Raji (cell line): ENCODE data around the gene NR2F6.

Experiments
- POLR2A ChIP-seq: IDR thresholded peaks from 2 replicates; pipeline ENCODE4 v1.6.1; 2011; ENCODE audit warnings: low read depth, low read length, control low read depth; ENCODE audit not compliant: insufficient read depth

Gene NR2F6

DNA sequence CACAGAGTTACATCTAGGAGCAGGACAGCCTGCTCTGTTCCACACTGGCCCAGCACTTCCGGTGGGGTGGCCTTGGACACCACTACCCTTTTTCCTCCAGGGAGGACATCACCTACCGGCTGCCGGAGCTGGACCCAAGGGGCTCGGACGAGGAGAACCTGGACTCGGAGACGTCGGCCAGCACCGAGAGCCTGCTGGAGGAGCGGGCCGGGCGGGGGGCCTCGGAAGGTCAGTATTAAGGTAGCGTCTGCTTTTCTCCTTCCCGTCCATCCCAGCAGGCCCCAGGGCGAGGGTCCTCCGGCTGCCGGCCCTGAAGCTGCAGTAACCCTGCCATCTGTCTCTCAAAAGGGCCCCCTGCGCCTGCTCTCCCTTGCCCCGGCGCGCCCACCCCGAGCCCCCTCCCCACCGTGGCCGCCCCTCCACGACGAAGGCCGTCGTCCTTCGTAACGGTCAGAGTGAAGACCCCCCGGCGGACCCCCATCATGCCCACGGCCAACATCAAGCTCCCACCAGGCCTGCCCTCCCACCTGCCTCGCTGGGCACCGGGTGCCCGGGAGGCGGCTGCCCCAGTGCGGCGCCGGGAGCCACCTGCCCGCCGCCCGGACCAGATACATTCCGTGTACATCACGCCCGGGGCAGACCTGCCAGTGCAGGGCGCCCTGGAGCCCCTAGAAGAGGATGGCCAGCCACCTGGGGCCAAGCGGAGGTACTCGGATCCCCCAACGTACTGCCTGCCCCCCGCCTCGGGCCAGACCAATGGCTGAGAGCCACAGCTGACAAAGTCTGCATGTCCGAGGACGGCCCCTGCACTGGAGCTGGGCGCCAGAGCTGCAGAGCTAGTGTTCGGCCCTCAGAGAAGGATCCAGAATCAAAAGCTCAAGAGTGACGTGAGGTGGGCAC lies 33.9 kb downstream of the NR2F6 start:
- TF ChIP-seq POLR2A, result no peak

DNA sequence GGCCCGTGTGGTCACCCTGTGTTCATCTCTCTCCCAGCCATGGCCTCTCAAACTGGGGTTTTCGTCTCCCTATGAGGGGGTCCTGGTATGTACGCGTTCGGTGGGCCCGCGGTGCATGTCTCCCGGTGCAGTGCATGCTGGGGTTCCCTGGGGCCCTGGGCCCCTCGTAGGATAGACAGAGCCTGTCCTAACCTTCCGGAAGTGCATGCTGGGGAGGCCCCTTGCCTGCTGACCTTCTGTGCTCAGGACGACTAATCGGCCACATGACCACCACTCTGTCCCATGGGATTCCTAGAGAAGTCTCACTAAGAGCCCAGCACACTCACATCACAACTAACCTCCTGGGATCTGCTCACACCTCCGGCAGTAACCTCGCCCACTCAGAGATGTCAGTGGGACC lies 35.4 kb downstream of the NR2F6 start:
- no peak for TF ChIP-seq POLR2A

DNA sequence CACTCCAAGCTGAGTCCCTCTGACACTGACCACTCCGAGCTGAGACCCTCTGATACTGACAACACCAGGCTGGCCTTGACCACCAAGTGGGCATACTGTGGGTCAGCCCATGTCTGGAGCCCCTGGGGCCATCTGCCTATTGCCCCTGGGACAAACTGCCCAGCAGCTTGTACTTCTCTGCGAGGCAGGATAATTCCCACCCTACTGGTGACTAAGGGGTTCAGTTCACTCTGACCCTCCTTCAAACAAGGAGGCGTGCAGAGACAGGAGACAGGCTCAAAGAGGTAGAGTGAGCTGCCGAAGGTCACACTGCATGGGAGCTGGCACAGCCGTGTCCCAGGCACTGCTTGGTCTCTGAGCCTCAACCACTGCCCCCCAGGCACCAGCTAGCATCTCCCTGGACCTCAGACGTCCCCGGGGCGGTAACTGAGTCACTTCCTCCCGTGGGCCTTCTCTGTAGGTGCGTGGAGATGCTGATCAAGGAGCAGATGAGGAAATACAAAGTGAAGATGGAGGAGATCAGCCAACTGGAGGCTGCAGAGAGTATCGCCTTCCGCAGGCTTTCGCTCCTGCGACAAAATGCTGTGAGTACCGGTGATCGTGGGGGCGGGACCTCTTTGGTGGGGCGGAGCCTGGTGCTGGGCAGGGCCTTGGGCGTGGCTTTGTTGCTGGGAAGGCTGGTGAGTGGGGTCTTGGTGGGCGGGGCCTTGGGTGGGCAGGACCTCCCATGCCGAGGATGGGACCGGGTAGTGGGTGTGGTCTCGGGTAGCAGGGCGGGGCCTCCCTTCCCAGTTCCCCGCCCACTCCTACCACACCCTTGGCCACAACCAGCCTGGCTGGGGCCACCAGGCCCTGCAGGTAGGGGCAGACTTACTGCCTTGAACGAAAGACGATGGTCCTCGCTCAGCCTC lies 36.3 kb downstream of the NR2F6 start:
- no peak for TF ChIP-seq POLR2A

DNA sequence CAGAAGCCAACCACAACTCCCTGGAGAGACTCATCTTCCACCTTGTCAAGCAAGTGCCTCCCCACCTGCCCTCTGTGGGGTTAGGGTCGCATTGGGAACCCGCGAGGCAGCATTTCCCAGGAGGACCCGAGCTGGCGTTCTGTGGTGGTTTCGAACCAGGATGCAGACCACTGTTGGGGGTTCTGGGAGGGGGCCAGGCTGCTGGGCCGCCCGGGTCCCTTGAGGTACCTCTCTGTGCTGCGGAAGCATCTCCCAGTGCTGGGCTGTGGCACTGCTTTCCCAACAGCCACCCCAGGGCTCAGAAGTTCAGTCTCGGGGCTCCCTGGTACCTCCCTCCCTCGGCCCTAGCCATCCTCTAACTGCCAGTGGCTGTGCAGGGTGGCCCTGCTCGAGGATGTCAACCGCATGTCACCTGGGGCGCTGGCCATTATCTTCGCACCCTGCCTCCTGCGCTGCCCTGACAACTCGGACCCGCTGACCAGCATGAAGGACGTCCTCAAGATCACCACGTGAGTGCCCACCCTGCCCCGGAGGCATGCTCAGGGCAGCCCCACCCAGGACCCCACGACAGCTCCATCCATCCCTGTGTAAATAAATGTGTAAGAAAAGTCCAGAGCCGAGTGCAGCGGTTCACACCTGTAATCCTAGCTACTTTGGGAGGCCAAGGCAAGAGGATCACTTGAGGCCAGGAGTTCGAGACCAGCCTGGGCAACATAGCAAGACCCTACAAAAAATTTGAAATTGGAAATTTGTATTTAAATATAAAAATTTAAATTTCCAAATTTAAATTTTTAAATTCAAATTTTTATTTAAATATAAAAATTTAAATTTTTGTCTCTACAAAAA lies 38.8 kb downstream of the NR2F6 start:
- TF ChIP-seq POLR2A, result no peak

DNA sequence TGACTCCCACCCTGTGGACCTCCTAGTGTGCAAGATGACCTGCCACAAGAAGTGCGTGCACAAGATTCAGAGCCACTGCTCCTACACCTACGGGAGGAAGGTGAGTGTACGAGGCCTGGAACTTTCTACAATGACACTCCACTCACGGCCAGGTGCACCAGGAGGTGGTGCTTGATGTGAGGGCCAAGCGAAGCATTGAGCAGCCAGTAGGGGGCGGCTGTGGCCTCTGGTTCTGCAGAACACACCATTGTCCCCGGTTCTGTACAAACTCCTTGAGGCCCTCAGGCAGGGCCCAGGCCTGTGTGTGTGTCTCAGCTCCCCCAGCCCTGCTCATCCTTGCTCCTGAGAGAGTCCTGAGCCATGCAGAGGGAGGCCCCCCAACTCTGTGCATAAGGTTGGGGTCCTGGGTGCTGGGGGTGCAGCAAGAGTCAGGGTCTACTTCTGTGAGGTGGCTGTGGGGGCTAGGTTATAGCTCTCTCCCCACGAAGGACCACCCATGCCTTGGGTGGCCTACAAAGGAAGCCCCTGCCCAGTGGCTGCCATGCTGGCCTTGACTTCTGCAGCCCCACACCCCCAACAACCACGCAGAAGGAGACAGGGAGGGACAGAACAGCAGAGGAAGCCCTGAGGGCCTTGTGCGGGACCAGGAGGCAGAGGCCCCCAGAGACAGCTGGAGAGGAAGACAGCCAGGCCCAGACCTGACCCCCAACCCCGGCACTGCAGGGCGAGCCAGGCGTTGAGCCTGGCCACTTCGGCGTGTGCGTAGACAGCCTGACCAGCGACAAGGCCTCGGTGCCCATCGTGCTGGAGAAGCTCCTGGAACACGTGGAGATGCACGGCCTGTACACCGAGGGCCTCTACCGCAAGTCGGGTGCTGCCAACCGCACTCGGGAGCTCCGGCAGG lies 40.2 kb downstream of the NR2F6 start:
- TF ChIP-seq POLR2A, result no peak

DNA sequence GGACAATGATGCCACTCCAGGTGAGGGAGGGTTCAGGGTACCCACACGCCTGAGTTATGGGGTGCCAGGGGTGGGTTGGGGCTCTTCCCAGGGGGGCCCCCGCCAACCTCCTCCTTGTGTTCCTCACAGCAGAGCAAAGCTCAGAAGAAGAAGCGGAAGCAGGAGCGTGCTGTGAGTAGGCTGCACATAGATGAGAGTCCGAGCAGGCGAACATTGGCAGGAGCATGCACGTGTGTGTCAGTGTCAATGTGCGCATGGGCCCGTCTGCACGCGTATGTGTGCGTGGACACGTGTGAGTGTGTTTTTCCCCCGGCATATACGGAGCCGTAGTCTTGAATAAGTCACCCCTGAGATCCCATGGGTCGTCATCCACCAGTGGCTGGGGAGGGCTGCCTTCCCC lies 43.0 kb downstream of the NR2F6 start:
- TF ChIP-seq POLR2A, result no peak

DNA sequence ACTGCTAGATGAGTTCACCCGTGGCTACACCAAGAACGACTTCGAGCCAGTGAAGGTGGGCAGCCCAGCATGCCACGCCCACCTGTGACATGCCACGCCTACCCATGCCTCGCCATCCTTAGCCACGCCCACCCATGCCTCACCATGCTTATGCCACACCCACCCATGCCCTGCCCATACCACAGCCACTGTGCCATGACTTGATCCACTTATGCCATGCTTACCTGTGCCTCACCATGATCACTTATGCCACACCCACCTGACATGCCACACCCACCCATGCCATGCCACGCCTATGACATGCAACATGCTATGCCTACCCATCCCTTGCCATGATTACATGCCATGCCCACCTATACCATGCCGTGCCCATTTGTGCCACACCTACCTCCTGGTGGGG lies 43.5 kb downstream of the NR2F6 start:
- TF ChIP-seq POLR2A, result no peak

DNA sequence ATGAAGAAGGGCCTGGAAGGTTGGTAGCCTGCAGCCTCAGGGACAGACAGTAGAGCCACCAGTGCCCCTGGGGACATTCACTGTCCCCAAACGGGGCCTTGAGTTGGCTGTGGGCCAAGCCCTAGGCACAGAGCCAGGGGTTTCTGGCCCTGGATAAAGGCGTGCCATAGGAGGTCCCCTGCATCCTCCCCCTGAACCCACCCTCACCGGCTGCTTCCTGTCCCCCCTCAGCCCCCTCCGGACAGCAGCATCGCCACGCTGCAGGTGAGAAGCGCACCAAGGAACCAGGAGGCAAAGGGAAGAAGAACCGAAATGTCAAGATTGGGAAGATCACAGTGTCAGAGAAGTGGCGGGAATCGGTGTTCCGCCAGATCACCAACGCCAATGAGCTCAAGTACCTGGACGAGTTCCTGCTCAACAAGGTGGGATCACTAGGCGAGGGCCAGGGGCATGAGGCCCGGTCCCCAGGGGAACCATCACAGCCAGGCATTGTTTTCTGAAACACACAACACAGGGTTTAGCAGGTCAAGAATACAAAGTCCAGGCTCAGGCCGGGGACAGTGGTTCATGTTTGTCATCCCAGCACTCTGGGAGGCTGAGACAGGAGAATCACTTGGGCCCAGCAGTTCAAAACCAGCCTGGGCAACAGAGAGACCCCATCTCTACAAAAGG lies 45.2 kb downstream of the NR2F6 start:
- no peak for TF ChIP-seq POLR2A

DNA sequence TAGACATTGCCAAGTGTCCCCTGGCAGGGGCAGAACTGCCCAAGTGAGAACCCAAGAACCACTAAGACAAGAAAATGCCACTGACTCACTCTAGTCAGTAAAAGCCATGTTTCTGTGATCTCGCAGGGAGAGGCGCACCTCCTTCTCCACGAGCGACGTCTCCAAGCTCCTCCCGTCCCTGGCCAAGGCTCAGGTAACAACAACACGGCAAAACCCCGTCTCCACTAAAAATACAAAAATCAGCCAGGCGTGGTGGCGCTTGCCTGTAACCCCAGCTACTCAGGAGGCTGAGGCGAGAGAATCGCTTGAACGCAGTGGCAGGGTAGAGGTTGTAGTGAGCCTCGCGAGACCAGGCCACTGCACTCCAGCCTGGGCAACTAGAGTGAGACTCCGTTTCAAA lies 48.1 kb downstream of the NR2F6 start:
- no peak for TF ChIP-seq POLR2A

DNA sequence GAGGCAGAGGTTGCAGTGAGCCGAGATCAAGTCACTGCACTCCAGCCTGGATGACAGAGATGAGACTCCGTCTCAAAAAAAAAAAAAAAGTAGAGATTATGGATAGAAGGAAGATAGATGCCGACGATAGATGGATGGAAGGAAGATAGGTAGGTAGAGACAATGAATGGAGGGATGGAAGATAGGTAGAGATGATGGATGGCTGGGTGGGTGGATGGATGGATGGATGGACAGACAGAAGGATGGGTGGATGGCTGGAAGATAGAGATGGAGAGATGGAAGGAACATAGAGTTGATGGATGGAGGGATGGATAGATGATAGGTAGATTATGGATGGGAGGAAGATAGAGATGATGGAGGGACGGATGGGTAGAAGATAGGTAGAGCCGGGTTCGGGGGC lies 49.1 kb downstream of the NR2F6 start:
- no peak for TF ChIP-seq POLR2A

DNA sequence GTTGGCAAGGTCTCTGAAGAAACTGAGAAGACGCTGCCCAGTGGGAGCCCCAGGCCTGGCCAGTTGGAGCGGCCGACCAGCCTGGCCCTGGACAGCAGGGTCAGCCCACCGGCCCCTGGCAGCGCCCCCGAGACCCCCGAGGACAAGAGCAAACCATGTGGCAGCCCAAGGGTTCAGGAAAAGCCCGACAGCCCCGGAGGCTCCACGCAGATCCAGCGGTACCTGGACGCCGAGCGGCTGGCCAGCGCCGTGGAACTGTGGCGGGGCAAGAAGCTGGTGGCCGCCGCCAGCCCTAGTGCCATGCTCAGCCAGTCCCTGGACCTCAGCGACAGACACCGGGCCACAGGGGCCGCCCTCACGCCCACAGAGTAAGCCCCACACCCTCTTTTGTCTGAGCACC lies 50.6 kb downstream of the NR2F6 start:
- TF ChIP-seq POLR2A, result no peak

DNA sequence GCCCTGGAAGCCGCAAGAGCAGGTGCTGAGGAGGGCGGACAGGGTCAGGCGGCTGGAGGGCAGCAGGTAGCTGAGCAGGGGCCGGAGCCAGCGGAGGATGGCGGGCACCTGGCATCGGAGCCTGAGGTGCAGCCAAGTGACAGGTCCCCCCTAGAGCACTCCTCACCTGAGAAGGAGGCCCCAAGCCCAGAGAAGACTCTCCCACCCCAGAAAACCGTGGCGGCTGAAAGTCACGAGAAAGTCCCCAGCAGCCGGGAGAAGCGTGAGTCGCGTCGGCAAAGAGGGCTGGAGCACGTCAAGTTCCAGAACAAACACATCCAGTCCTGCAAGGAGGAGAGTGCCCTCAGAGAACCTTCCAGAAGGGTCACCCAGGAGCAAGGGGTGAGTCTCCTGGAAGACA lies 51.1 kb downstream of the NR2F6 start:
- no peak for TF ChIP-seq POLR2A

DNA sequence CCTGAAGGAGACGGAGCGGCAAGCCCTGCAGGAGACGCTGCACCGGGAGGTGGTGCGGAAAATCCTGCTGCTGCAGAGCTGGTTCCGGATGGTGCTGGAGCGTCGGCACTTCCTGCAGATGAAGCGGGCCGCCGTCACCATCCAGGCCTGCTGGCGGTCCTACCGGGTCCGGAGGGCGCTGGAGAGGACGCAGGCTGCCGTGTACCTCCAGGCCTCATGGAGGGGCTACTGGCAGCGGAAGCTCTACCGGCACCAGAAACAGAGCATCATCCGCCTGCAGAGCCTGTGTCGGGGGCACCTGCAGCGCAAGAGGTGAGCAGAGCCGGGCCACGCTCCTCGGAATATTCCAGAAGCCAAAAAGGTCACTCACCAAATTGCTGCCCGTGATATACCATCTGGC lies 53.0 kb downstream of the NR2F6 start:
- no peak for TF ChIP-seq POLR2A

DNA sequence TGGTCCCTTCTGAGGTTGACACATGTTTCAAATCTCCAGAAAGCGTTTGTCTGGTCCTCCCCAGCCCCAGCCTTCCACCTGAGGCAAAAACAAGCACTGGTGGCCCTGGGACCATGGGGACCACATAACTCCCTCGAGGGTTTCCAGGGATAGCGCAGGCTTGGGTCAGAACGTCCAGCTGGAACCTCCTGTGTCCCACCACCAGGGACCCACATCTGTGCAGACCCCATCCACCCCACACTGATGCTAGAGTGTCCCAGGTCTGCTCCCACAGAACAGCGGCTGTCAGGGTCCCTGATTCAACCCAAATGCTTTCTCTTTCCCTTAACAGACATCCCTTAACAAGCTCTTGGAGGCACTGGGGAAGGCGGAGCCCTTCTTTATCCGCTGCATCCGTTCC lies 60.1 kb downstream of the NR2F6 start:
- TF ChIP-seq POLR2A, result no peak

DNA sequence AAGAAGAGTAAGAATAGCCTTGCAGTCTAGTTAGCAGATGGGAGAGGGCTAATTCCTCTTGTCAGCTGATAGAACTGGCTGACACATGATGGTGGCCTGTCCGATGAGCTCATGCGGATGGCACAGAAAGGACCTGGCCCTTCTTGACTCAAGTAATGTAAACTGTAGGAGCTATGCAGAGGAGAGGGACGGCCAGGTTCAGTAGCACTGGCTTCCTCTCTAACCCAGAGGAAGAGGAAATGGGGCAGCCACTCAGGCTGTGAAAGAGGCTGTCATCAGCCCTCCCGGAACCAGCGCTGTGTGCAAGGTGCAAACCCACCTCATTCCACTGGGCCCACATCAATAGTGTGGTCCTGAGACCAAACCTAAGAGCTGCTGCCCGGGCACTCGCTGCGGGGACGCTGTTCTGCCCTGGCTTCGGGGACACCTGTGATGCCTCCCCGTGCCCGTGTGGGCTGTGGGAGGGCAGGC lies 61.3 kb downstream of the NR2F6 start:
- TF ChIP-seq POLR2A, result no peak
